NCI-H2107 treated with DMSO at 0.1 percent for 48 hours (cell line): ENCODE results near the gene GPANK1.

Experiments used
- DNase-seq: peaks from one replicate; lab custom pipeline; 2025; ENCODE audit not compliant: unreplicated experiment; lab: John Stamatoyannopoulos, UW

Gene GPANK1

GRCh38 chr6:31621320-31621939 lies 43.4 kb downstream of the GPANK1 start:
- DNase-seq, result no peak

- no peak for DNase-seq
These were observed 44.0 kb downstream of the GPANK1 start, which contains the start of gene PRRC2A for GRCh38 chr6:31620586-31621319. TSS of gene PRRC2A (plus strand) at chr6:31620715. CDS start at chr6:31622790, 2,075 bp downstream.

GRCh38 chr6:31619805-31620585 lies 44.8 kb downstream of the GPANK1 start:
- peak; percentile 92 for DNase-seq

GRCh38 chr6:31617010-31617409 lies 47.8 kb downstream of the GPANK1 start:
- no peak for DNase-seq

- no peak for DNase-seq
These were observed 49.0 kb downstream of the GPANK1 start for GRCh38 chr6:31615748-31616147.

- DNase-seq, result no peak
These were observed 49.9 kb downstream of the GPANK1 start, which contains the start of gene AIF1 for GRCh38 chr6:31614684-31615578. TSS of gene AIF1 (plus strand) at chr6:31615234. CDS start at chr6:31615330, 96 bp downstream.

GRCh38 chr6:31614075-31614619 lies 50.6 kb downstream of the GPANK1 start:
- DNase-seq, result no peak
